GM21717 (cell line): Measurements from ENCODE around the gene CENPT.

Experiments
- ATAC-seq: cut with Tn5 transposase; IDR thresholded peaks from one replicate; pipeline ENCODE4 v1.9.1; 2021; ENCODE audit warnings: mild to moderate bottlenecking, moderate library complexity; ENCODE audit not compliant: unreplicated experiment

CENPT gene

GRCh38 chr16:67847064-67847861, at the start of gene CENPT:
Gene CENPT (minus strand): TSS chr16:67847693. CDS start chr16:67833859, 13,834 bp downstream.
- ATAC-seq, result peak; percentile 34

GRCh38 chr16:67897231-67897630, 49.7 kb upstream of the CENPT start:
- no peak for ATAC-seq

- ATAC-seq, result peak; percentile 30
Measured at GRCh38 chr16:67893743-67894399, 46.4 kb upstream of the CENPT start.

GRCh38 chr16:67892899-67893742, 45.6 kb upstream of the CENPT start, which contains the start of gene PSKH1:
Gene PSKH1 (plus strand): TSS chr16:67893254. CDS start chr16:67908750, 15,496 bp downstream.
- peak; percentile 88 for ATAC-seq

GRCh38 chr16:67892375-67892774, 44.9 kb upstream of the CENPT start:
- ATAC-seq, result no peak

GRCh38 chr16:67888331-67888730, 40.8 kb upstream of the CENPT start:
- no peak for ATAC-seq

GRCh38 chr16:67886387-67886786, 38.9 kb upstream of the CENPT start:
- no peak for ATAC-seq

- no peak for ATAC-seq
Measured at GRCh38 chr16:67885976-67886375, 38.5 kb upstream of the CENPT start.

- ATAC-seq, result no peak
Measured at GRCh38 chr16:67885545-67885944, 38.1 kb upstream of the CENPT start.

GRCh38 chr16:67884684-67885083, 37.2 kb upstream of the CENPT start, which contains the start of gene NRN1L:
Gene NRN1L (plus strand): TSS chr16:67884885. CDS start chr16:67884904, 19 bp downstream.
- no peak for ATAC-seq

- no peak for ATAC-seq
Measured at GRCh38 chr16:67883872-67884261, 36.4 kb upstream of the CENPT start.

GRCh38 chr16:67883146-67883871, 35.8 kb upstream of the CENPT start:
- ATAC-seq, result no peak

GRCh38 chr16:67882374-67883145, 35.1 kb upstream of the CENPT start:
- ATAC-seq, result no peak

- ATAC-seq, result no peak
Measured at GRCh38 chr16:67881621-67882161, 34.2 kb upstream of the CENPT start.

GRCh38 chr16:67880584-67880983, 33.1 kb upstream of the CENPT start:
- ATAC-seq, result no peak

- no peak for ATAC-seq
Measured at GRCh38 chr16:67879936-67880335, 32.4 kb upstream of the CENPT start.

GRCh38 chr16:67879462-67879861, 32.0 kb upstream of the CENPT start:
- no peak for ATAC-seq

- ATAC-seq, result no peak
Measured at GRCh38 chr16:67878846-67879245, 31.4 kb upstream of the CENPT start.

- ATAC-seq, result no peak
Measured at GRCh38 chr16:67878232-67878631, 30.7 kb upstream of the CENPT start.
